Neural progenitor cell (in vitro differentiated cells): ENCODE measurements around the gene RIMKLB. TPM values are rescaled to one million over a fixed set of nuclear protein-coding genes. Genes with fewer than 3 reads are reported as not detected.
"Not testable (repeated sequence)": the region's sequence is repeated elsewhere in the genome, so short reads cannot be mapped to it uniquely, and the experiment has no call there.

Experiments used
- DNase-seq: peaks from one replicate; pipeline ENCODE4 v3.0.0-alpha.2; 2016; ENCODE audit warnings: low spot score
- H2AFZ ChIP-seq: fragments of 200-600 bp; sonication (generic); replicated peaks from 2 replicates; pipeline ENCODE4 v1.6.1; 2016; ENCODE audit warnings: antibody characterized with exemption
- H3F3A ChIP-seq: fragments of 200-600 bp; sonication (generic); 2 replicates; pipeline ENCODE4 v1.6.1; 2016; ENCODE audit warnings: antibody characterized with exemption, low read depth
- H3K27ac ChIP-seq: fragments of 200-600 bp; sonication (generic); 2 replicates; pipeline ENCODE4 v1.5.1; 2016; ENCODE audit warnings: mild to moderate bottlenecking
- H3K27me3 ChIP-seq: fragments of 200-600 bp; sonication (generic); 2 replicates; pipeline ENCODE4 v1.6.1; 2016; ENCODE audit warnings: mild to moderate bottlenecking, moderate library complexity
- H3K36me3 ChIP-seq: fragments of 200-600 bp; sonication (generic); 2 replicates; pipeline ENCODE4 v1.5.1; 2016
- H3K4me1 ChIP-seq: fragments of 200-600 bp; sonication (generic); 2 replicates; pipeline ENCODE4 v1.6.1; 2016; ENCODE audit warnings: mixed run types
- H3K4me2 ChIP-seq: fragments of 200-600 bp; sonication (generic); 2 replicates; pipeline ENCODE4 v1.6.1; 2016
- H3K4me3 ChIP-seq: fragments of 200-600 bp; sonication (generic); 2 replicates; pipeline ENCODE4 v1.5.1; 2016
- H3K79me2 ChIP-seq: fragments of 200-600 bp; sonication (generic); 2 replicates; pipeline ENCODE4 v1.6.1; 2016; ENCODE audit warnings: low read depth
- H3K9ac ChIP-seq: fragments of 200-600 bp; sonication (generic); 2 replicates; pipeline ENCODE4 v1.6.1; 2016
- H3K9me3 ChIP-seq: fragments of 200-600 bp; sonication (generic); 2 replicates; pipeline ENCODE4 v1.5.1; 2016; ENCODE audit warnings: low read depth
- H4K20me1 ChIP-seq: fragments of 200-600 bp; sonication (generic); 2 replicates; pipeline ENCODE4 v1.6.1; 2016; ENCODE audit warnings: low read depth
- H3K27ac Mint-ChIP-seq: 3 replicates; pipeline ENCODE4 v1.8.0; 2021; ENCODE audit warnings: mixed read lengths
- H3K27me3 Mint-ChIP-seq: 2 replicates; pipeline ENCODE4 v1.8.0; 2022; ENCODE audit warnings: low read depth, mild to moderate bottlenecking, inconsistent platforms, moderate library complexity, mixed read lengths; ENCODE audit not compliant: insufficient read depth
- H3K36me3 Mint-ChIP-seq: 3 replicates; pipeline ENCODE4 v1.8.0; 2021; ENCODE audit warnings: mixed read lengths
- H3K4me1 Mint-ChIP-seq: 3 replicates; pipeline ENCODE4 v1.8.0; 2021; ENCODE audit warnings: mixed read lengths
- H3K4me3 Mint-ChIP-seq: 3 replicates; pipeline ENCODE4 v1.8.0; 2021; ENCODE audit warnings: mild to moderate bottlenecking, moderate library complexity, mixed read lengths
- H3K9me3 Mint-ChIP-seq: 3 replicates; pipeline ENCODE4 v1.8.0; 2020; ENCODE audit warnings: mixed read lengths
- CTCF ChIP-seq: fragments of 200-600 bp; sonication (generic); IDR thresholded peaks from 2 replicates; pipeline ENCODE4 v1.5.1; 2017; ENCODE audit warnings: antibody characterized with exemption, mild to moderate bottlenecking
- EZH2 ChIP-seq: fragments of 200-600 bp; sonication (generic); IDR thresholded peaks from 2 replicates; pipeline ENCODE4 v1.6.1; 2017; ENCODE audit warnings: antibody characterized with exemption, mild to moderate bottlenecking, moderate library complexity
- EZH2phosphoT487 ChIP-seq: fragments of 200-600 bp; sonication (generic); IDR thresholded peaks from 2 replicates; pipeline ENCODE4 v1.6.1; 2017; ENCODE audit warnings: antibody characterized with exemption
- total RNA-seq: library from RNA; depleted of rRNA; stranded (reverse); fragments of >200 nt; gene quantifications from 2 replicates; pipeline ENCODE4 v1.2.3, GENCODE V29; 2015; ENCODE audit warnings: low replicate concordance

The RIMKLB gene
- total RNA-seq, 1 donor from 2014 or later = 131 TPM

DNA sequence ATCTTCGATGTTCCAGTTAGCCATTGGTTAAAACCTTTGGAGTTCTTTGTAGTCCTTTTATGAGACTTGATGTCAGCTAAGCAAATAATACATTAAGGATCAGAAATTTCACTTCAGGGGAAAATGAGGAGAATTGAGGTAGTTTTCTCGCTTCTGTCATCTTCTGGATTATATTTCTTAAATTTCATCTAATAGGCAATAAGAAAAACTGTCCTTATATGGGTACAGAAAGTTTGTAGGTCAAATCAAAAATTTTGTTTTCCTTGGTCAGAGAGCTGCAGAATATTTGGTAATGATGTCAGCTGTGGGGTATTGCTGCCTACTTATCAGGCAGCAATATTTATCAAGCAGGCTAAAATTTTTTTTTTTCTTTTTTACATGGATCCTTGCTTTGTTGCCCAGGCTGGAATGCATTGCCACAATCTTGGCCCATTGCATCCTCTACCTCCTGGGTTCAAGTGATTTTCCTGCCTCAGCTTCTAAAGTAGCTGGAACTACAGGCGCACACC lies 37.1 kb downstream of the RIMKLB start:
- Histone ChIP-seq H3K4me3 (no peak overlapping the region), H3K9me3 (no peaks in the 10 kb centered on the region), H4K20me1 (peaks cover 60% of the 10 kb centered on the region), H3K27me3 (no peaks in the 10 kb centered on the region), H3K9ac (no peak overlapping the region), H3K36me3 (no peaks in the 10 kb centered on the region), H3K79me2 (peaks cover 100% of the 10 kb centered on the region), H3K27ac (no peak overlapping the region), H3K4me1 (no peaks in the 10 kb centered on the region), H2AFZ (no peak overlapping the region), H3K4me2 (no peak overlapping the region), H3F3A (no peaks in the 10 kb centered on the region)
- TF ChIP-seq EZH2 (no peak), CTCF (no peak), EZH2phosphoT487 (no peak)
- H3K4me1 Mint-ChIP-seq = no peaks in the 10 kb centered on the region
- H3K4me3 Mint-ChIP-seq = no peak overlapping the region
- no peak overlapping the region for H3K27ac Mint-ChIP-seq
- no peaks in the 10 kb centered on the region for H3K9me3 Mint-ChIP-seq
- DNase-seq = no peak
- peaks cover 15% of the 10 kb centered on the region for H3K36me3 Mint-ChIP-seq
- peaks cover 2% of the 10 kb centered on the region for H3K27me3 Mint-ChIP-seq

- no peak overlapping the region for H3K4me2 ChIP-seq
Measured at GRCh38 chr12:8742501-8742900, 44.7 kb downstream of the RIMKLB start.

DNA sequence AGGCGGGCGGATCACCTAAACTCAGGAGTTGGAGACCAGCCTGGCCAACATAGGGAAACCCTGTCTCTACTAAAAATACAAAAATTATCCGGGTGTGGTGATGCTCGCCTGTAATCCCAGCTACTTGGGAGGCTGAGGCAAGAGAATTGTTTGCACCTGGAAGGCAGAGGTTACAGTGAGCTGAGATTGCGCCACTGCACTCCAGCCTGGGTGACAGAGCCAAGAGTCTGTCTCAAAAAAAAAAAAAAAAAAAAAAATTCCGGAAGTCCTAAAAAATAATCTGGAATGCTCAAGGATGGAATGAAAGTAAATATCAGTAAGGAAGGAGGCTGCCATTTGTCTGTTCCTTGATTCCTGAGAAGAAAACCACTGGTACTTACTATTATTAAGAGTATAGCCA lies 45.3 kb downstream of the RIMKLB start:
- not testable (repeated sequence) for H3K9me3 Mint-ChIP-seq, H3K4me3 Mint-ChIP-seq, H3K4me1 ChIP-seq, DNase-seq, H3K27ac ChIP-seq, H3K36me3 ChIP-seq, H3K9ac ChIP-seq, H3F3A ChIP-seq, H3K4me2 ChIP-seq, H3K4me1 Mint-ChIP-seq, H3K9me3 ChIP-seq, H3K27me3 ChIP-seq, H2AFZ ChIP-seq, H3K27ac Mint-ChIP-seq, H3K4me3 ChIP-seq, H3K27me3 Mint-ChIP-seq
- H4K20me1 ChIP-seq = peaks cover 22% of the 10 kb centered on the region
- peaks cover 23% of the 10 kb centered on the region for H3K36me3 Mint-ChIP-seq
- peaks cover 53% of the 10 kb centered on the region for H3K79me2 ChIP-seq

More at GRCh38 chr12:8742501-8742900, 44.7 kb downstream of the RIMKLB start:
- Mint-ChIP-seq H3K4me3 (no peak overlapping the region), H3K27ac (no peak overlapping the region), H3K4me1 (no peaks in the 10 kb centered on the region), H3K9me3 (no peaks in the 10 kb centered on the region), H3K27me3 (no peaks in the 10 kb centered on the region), H3K36me3 (peaks cover 23% of the 10 kb centered on the region)
- Histone ChIP-seq H3K27me3 (no peaks in the 10 kb centered on the region), H3F3A (no peaks in the 10 kb centered on the region), H3K4me1 (no peaks in the 10 kb centered on the region), H4K20me1 (peaks cover 27% of the 10 kb centered on the region), H3K36me3 (no peaks in the 10 kb centered on the region), H3K9me3 (no peaks in the 10 kb centered on the region), H3K9ac (no peak overlapping the region), H3K79me2 (peaks cover 53% of the 10 kb centered on the region), H2AFZ (no peak overlapping the region), H3K27ac (no peak overlapping the region), H3K4me3 (no peak overlapping the region)
- no peak for DNase-seq
- no peak for TF ChIP-seq EZH2phosphoT487
- no peak for TF ChIP-seq CTCF
- no peak for TF ChIP-seq EZH2

DNA sequence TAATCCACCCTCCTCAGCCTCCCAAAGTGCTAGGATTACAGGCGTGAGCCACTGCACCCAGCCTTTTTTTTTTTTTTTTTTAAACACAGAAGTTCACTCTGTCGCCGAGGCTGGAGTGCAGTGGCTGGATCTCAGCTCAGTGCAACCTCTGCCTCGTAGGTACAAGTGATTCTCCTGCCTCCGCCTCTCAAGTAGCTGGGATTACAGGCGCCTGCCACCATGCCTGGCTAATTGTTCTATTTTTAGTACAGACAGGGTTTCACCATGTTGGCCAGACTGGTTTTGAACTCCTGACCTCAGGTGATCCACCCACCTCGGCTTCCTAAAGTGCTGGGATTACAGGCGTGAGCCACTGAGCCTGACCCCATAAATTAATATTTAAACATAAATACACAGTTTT lies 47.8 kb downstream of the RIMKLB start:
- H3K9me3 Mint-ChIP-seq, H3K4me2 ChIP-seq, H3K36me3 ChIP-seq, H3K27ac ChIP-seq, H3K27me3 Mint-ChIP-seq, H3K9ac ChIP-seq, H3K27ac Mint-ChIP-seq, H3K4me1 Mint-ChIP-seq, DNase-seq, H3K36me3 Mint-ChIP-seq, H3K4me1 ChIP-seq, H3F3A ChIP-seq, H3K4me3 Mint-ChIP-seq, H3K9me3 ChIP-seq, H3K27me3 ChIP-seq, H2AFZ ChIP-seq, H3K4me3 ChIP-seq: not testable (repeated sequence)
- Histone ChIP-seq H3K79me2 (peaks cover 33% of the 10 kb centered on the region), H4K20me1 (peaks cover 20% of the 10 kb centered on the region)
